ENCODE results near the gene KRTAP4-8.

DNA sequence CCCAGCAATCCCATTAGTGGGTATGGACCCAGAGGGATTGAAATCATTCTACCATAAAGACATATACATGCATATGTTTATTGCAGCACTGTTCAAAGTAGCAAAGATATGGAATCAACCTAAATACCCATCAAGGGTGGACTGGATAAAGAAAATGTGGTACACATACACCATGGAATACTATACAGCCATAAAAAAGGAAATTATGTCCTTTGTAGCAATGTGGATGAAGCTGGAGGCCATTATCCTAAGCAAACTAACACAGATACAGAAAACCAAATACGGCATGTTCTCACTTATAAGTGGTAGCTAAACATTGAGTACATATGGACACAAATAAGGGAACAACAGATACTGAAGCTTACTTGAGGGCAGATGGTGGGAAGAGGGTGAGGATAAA is 40.4 kb downstream of the KRTAP4-8 start:
- TF ChIP-seq, protein P1, sequence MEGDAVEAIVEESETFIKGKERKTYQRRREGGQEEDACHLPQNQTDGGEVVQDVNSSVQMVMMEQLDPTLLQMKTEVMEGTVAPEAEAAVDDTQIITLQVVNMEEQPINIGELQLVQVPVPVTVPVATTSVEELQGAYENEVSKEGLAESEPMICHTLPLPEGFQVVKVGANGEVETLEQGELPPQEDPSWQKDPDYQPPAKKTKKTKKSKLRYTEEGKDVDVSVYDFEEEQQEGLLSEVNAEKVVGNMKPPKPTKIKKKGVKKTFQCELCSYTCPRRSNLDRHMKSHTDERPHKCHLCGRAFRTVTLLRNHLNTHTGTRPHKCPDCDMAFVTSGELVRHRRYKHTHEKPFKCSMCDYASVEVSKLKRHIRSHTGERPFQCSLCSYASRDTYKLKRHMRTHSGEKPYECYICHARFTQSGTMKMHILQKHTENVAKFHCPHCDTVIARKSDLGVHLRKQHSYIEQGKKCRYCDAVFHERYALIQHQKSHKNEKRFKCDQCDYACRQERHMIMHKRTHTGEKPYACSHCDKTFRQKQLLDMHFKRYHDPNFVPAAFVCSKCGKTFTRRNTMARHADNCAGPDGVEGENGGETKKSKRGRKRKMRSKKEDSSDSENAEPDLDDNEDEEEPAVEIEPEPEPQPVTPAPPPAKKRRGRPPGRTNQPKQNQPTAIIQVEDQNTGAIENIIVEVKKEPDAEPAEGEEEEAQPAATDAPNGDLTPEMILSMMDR (IDR thresholded peaks at IDR 0.05) = no peak
- TF ChIP-seq POLR2AphosphoS5 (IDR thresholded peaks at IDR 0.05; ENCODE audit: low read depth, low read length) (no peak), SIN3A (IDR thresholded peaks at IDR 0.05; ENCODE audit: borderline replicate concordance, insufficient read depth, low read depth, low read length) (no peak), TCF7L2 (IDR thresholded peaks at IDR 0.05; ENCODE audit: low read depth, low read length) (no peak)
- TF ChIP-seq, protein P2, sequence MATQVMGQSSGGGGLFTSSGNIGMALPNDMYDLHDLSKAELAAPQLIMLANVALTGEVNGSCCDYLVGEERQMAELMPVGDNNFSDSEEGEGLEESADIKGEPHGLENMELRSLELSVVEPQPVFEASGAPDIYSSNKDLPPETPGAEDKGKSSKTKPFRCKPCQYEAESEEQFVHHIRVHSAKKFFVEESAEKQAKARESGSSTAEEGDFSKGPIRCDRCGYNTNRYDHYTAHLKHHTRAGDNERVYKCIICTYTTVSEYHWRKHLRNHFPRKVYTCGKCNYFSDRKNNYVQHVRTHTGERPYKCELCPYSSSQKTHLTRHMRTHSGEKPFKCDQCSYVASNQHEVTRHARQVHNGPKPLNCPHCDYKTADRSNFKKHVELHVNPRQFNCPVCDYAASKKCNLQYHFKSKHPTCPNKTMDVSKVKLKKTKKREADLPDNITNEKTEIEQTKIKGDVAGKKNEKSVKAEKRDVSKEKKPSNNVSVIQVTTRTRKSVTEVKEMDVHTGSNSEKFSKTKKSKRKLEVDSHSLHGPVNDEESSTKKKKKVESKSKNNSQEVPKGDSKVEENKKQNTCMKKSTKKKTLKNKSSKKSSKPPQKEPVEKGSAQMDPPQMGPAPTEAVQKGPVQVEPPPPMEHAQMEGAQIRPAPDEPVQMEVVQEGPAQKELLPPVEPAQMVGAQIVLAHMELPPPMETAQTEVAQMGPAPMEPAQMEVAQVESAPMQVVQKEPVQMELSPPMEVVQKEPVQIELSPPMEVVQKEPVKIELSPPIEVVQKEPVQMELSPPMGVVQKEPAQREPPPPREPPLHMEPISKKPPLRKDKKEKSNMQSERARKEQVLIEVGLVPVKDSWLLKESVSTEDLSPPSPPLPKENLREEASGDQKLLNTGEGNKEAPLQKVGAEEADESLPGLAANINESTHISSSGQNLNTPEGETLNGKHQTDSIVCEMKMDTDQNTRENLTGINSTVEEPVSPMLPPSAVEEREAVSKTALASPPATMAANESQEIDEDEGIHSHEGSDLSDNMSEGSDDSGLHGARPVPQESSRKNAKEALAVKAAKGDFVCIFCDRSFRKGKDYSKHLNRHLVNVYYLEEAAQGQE (IDR thresholded peaks at IDR 0.05; ENCODE audit: insufficient read depth in 1 of 2, low read depth in 2 of 2, low read length in 1 of 2) = no peak

All from Panc1 (cell line).